ENCODE measurements around the gene FAHD1.

Gene FAHD1

DNA sequence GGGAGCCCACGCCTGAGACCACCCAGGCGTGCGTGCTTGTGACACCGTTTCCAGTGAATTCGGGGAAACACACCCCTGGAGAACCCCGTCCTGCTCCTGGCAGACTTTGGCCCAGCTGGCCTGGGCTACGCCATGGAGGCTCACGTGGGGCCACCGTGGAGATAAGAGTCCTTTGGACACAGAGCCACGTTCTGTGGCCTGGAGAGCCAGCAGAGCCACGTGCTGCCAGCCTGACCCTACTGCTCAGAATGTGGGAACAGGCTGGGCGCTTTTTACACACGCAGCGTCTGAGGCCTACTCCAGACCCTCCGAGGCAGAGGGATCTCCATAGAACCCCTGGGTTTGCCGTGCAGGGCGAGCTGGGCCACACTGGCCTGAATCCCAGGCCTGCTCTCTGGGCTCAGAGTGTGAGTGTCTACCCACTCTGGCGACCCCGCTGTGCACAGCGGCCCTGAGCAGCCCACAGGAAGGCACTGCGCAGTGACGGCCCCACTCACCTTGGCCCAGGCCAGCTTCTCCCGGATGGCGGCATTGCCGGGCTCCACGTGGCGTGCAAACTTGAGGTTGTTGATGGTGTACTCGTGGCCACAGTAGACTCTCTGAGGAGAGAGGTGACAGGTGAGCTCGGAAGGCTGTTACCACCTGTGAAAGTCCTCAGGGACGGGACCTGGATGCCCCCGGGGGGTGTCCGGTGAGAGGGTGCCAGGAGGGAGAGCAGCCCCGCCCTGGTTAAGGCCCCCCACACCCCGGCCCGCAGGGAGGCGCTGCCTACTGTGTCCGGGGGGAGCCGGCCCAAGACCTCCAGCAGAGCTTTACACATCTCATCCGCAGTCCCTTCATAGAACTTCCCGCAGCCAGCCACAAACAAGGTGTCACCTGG, 10.4 kb upstream of the FAHD1 start:
- no peak for DNase-seq

DNA sequence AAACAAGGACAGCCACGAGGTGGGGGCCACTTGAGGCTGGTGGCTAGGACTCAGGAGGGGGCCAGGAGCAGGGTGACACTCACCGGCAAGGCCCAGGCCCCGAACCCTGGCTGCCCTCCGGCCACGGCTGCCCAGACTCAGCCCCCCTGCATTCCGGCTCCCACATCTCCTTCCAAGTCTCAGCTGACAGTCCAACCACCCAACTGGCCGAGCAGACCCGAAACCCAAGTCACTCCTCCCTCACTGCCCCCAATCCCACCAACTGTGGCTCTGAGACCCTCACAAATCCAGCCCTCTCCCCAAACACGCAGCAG, 9.8 kb upstream of the FAHD1 start:
- no peak for DNase-seq

DNA sequence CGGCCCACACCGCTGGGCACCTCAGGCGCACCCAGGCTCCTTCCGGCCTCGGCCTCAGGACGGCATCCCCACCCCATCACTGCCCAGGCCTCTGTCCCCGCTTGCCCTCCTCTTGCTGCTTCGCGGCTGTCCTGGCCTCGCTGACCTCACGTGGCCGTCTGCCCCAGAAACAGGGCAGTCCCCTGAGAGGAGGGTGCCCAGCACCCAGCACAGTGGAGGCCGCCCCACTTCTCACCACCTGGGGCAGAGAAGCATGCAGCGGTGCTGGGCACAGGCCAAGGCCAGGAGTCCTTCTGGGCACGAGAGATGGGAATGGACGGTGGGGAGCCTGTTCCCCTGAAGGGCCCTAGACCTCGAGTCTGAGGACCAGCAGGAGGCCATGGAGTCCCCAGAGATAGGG, 9.3 kb upstream of the FAHD1 start:
- no peak for DNase-seq

GRCh38 chr16:1818204-1818872, 8.7 kb upstream of the FAHD1 start:
- no peak for DNase-seq

DNA sequence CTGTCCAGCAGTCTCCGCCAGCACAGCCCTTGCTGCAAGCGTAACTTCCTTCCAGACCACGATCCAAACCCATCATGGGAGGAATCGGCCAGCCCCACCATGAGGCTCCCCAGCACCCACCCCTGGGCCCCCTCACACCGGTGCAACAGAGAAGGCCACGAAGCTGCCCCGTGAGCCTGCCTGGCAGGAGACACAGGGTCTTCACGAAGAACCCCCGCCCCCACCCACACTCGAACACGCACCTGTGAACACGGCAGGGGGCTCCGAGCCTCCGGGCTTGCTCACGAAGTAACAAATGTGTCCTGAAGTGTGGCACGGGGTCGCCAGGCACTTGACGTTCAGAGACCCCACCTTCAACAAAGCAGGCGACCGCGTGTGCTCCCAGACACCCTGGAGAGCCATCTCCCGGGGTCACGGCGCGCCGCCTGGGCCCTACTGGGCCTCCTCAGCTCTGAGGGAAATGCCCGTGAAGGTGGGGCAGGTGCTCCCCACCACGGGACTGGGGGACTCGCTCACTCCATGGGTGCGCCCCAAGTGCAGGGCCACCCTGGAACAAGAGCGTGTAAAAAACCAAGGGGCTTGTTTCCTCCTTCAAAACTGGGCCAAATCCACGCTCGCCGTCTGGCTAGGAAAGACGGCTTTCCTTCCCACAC, 8.0 kb upstream of the FAHD1 start:
- no peak for DNase-seq

DNA sequence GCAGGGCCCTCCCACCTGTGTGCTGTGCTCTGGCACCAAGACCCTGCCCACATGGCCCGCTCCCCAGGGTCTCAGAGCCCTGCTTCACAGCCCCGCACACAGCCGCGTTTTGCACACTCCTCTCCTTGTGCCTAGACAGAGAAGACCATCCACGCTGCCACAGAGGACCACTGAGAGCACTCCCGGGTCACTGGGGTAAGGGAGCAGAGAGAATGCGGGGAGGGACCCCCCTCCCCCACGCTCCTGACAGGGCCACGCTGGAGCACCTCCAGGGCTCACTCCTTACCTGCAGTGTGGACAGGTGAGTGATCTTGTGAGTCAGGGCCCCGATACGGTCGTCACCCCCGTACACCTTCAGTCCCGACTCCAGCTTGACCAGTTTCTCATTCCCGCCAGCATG, 7.4 kb upstream of the FAHD1 start:
- no peak for DNase-seq

DNA sequence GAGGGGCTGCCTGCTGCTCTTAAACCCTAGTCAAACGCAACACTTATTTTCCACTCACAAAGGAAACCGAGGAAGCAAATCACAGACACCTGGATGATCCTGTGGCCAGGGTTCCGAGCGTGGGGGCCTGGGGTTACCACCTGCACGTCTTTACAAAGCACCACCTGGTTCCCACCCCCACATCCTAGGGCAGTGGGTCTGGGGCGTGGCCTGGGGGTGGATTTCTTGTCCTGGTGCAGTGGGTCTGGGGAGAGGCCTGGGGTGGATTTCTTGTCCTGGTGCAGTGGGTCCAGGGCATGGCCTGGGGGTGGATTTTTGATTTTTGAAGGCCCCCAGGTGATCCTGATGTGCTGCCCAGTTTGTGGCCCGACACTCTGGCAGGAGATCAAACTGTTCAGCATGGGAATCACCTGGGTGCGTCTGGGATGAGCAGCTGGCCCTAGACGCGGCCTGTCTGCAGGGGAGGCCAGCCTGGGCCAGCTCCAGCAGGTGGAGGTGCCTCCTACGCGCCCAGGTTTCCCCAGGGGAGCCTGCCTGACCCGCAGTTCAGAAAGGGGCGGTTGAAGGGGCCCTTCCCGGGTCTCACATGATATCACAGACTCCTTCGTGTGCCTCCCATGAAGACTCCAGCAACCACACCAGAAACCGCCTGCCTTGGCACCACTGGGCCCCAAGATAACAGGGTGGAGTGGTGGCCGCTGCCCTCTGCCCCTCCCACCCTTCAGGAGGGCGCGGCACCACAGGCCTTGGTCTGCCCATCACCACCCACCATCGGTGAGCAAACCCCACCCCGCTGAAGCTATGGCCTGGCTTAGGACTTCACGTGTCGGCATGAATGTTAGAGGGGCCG, 6.7 kb upstream of the FAHD1 start:
- no peak for DNase-seq

DNA sequence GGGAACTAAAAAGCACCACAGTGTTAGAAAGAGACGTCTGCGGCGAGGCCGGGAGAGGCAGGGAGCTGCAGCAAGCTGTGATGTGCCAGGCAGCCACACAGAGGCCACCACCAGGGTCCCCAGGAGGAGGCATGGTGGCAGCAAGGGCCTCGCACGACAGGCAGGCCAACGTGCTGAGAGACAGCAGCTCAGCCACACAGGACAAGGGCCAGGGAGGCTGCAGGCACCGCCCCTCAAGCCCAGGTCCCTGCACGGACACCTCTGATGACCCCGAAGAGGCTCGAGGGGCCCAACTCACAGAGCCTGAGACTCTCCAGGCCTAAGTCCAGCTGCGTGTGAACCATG, 6.1 kb upstream of the FAHD1 start:
- no peak for DNase-seq

GRCh38 chr16:1821861-1822611, 5.0 kb upstream of the FAHD1 start:
- DNase-seq, result no peak

- no peak for DNase-seq
Observed at GRCh38 chr16:1822801-1823200, 4.2 kb upstream of the FAHD1 start.

- DNase-seq, result peak in 30 of 56 donors; percentile 1 to 63 (median 22)
Observed at GRCh38 chr16:1823821-1824220, 3.2 kb upstream of the FAHD1 start.

GRCh38 chr16:1825381-1825863, 1.6 kb upstream of the FAHD1 start:
- DNase-seq, result no peak

GRCh38 chr16:1825864-1826690, 929 bp upstream of the FAHD1 start:
- DNase-seq, result peak in 8 of 56 donors; percentile 38 to 76 (median 62)

DNA sequence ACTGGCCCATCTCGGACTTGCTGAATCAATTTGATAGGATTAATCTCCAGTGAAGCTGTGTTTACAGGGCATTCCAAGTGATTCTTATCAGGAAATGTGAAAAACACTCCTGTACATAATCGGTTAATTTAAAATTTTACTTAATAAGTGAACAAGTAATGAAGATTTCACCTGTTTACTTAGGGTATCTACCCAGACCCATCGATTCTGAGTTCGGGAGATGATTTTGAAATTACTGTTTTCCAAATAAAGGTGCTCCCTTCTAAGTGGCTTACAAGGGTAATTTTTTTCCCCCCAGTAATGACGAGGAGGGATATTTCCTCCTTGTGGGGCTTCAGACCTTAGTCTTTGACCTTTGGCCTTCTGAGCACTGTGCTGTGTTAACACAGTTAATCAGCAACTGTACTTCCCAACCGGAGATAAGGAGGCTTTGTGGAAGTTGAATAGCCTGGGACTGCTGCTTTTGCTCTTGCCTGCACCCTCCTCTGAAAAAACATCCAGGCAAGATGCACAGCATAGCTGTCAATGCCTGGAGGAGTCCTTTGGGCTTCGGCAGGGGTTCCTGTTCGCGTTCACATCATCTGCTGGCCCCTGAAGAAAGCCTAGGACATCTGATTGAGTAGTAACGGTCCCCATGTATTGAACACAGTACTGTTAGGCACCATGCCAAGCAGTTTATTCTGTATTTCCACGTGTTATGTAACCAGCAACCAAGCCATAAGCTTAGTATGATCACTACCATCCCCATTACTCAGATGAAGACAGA, 1.8 kb downstream of the FAHD1 start:
- DNase-seq, result no peak

DNA sequence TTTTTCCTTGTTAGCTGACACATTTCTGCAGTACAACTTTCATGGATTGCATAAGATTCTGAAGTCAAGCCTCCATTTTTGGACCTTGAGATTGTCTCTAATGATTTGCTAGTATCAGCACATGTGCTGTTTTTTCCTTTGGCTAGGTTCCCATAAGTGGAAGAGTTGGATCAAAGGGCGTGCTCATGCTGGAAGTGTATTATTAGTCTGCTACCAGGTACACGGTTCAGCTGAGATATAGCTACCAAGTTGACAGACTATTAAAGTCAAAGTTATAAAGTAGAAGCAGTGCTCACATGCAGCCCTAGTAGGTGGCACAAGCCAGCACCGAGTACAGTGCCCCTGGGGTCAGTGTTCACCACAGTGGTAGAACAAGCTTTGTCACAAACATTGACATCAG, 3.2 kb downstream of the FAHD1 start:
- no peak for DNase-seq

GRCh38 chr16:1831186-1832075, 4.4 kb downstream of the FAHD1 start:
- DNase-seq, result no peak

GRCh38 chr16:1832838-1833454, 5.9 kb downstream of the FAHD1 start:
- no peak for DNase-seq

DNA sequence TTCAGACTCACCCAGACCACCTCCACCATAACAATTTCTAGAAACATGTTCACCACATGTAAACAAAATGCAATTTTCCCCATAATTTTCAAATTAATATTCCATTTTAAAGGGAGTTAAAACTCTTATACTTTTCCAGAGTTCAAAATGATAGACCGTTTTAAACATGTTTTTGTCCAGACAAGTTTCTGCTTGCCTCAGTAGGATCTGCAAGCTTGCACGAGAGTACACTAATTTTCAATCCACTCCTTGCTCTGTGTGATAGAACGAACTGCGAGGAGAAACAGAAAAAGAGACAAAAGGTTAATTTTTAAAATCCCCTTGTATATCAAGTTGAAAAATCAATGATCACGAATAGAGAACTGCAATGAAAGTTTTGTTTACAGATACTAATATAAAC, 7.1 kb downstream of the FAHD1 start:
- DNase-seq, result no peak

All from amygdala (tissue), 56 donors.